GM18526 (cell line): ENCODE results near the gene SERPINB1.

Experiments used
- POLR2A ChIP-seq: IDR thresholded peaks from 3 replicates; pipeline ENCODE4 v1.6.1; 2011; ENCODE audit not compliant: insufficient read length; ENCODE audit errors: extremely low read depth

SERPINB1 gene

GRCh38 chr6:2853769-2854395 is 12.2 kb upstream of the SERPINB1 start:
- TF ChIP-seq POLR2A, result no peak

- TF ChIP-seq POLR2A, result no peak
Observed at GRCh38 chr6:2852921-2853322, 11.3 kb upstream of the SERPINB1 start.

- TF ChIP-seq POLR2A, result no peak
Observed at GRCh38 chr6:2852514-2852855, 10.8 kb upstream of the SERPINB1 start.

GRCh38 chr6:2851727-2852513 is 10.3 kb upstream of the SERPINB1 start:
- TF ChIP-seq POLR2A, result no peak

GRCh38 chr6:2850538-2851113 is 9.0 kb upstream of the SERPINB1 start:
- no peak for TF ChIP-seq POLR2A

GRCh38 chr6:2848851-2849250 is 7.2 kb upstream of the SERPINB1 start:
- no peak for TF ChIP-seq POLR2A

GRCh38 chr6:2845880-2846208 is 4.2 kb upstream of the SERPINB1 start:
- TF ChIP-seq POLR2A, result no peak

GRCh38 chr6:2844008-2844407 is 2.3 kb upstream of the SERPINB1 start:
- no peak for TF ChIP-seq POLR2A

- no peak for TF ChIP-seq POLR2A
Observed at GRCh38 chr6:2843138-2843740, 1.6 kb upstream of the SERPINB1 start.

- no peak for TF ChIP-seq POLR2A
Observed at GRCh38 chr6:2842139-2842552, 483 bp upstream of the SERPINB1 start.

GRCh38 chr6:2840749-2841061 is 958 bp downstream of the SERPINB1 start:
- TF ChIP-seq POLR2A, result no peak

GRCh38 chr6:2839982-2840748 is 1.5 kb downstream of the SERPINB1 start:
- TF ChIP-seq POLR2A, result no peak

GRCh38 chr6:2839195-2839981 is 2.3 kb downstream of the SERPINB1 start:
- no peak for TF ChIP-seq POLR2A

- no peak for TF ChIP-seq POLR2A
Observed at GRCh38 chr6:2838251-2838650, 3.4 kb downstream of the SERPINB1 start.

GRCh38 chr6:2834262-2834661 is 7.4 kb downstream of the SERPINB1 start:
- TF ChIP-seq POLR2A, result no peak
